IMR-90 (cell line): ENCODE results near the gene TANGO2. TPM values are rescaled to one million over a fixed set of nuclear protein-coding genes. Genes with fewer than 3 reads are reported as not detected.

ENCODE experiments used
- ATAC-seq: fragments of 200-7000 bp; cut with Tn5 transposase; 2 replicates; pipeline ENCODE4 v1.9.1; 2020; ENCODE audit warnings: low read depth, mild to moderate bottlenecking, moderate library complexity
- BruUV-seq: library from RNA; stranded (reverse); fragments of 400-500 nt; replicated peaks from 2 replicates; lab custom pipeline; 2021; lab: Mats Ljungman, UMichigan
- CTCF ChIA-PET: fragments of 300-600 bp; formaldehyde crosslinking; extraction: SDS; loops from one replicate; lab custom pipeline; 2021; ENCODE audit warnings: antibody characterized with exemption; lab: Yijun Ruan, JAX
- POLR2A ChIA-PET: fragments of 300-600 bp; sonication (Branson Sonifier 250); formaldehyde crosslinking; loops from one replicate; lab custom pipeline; 2022; ENCODE audit warnings: antibody characterized with exemption; ENCODE audit not compliant: unreplicated experiment; lab: Charles Lee
- DNase-seq: peaks from one replicate; pipeline ENCODE4 v3.0.0; 2013
- H2AFZ ChIP-seq: replicated peaks from 2 replicates; pipeline ENCODE3; 2013; ENCODE audit warnings: low read length, mild to moderate bottlenecking; ENCODE audit not compliant: poor library complexity
- H2AK5ac ChIP-seq: 2 replicates; pipeline ENCODE4 v1.6.1; 2013; ENCODE audit warnings: low read depth, low read length, inconsistent platforms
- H2AK9ac ChIP-seq: replicated peaks from 2 replicates; pipeline ENCODE3; 2013; ENCODE audit warnings: mild to moderate bottlenecking, low read depth, low read length, moderate library complexity; ENCODE audit not compliant: poor library complexity
- H2BK120ac ChIP-seq: 2 replicates; pipeline ENCODE4 v1.6.1; 2013; ENCODE audit warnings: low read depth, low read length, inconsistent platforms
- H2BK15ac ChIP-seq: 3 replicates; pipeline ENCODE4 v1.6.1; 2013; ENCODE audit warnings: low read depth, low read length, inconsistent platforms
- H2BK20ac ChIP-seq: 2 replicates; pipeline ENCODE4 v1.6.1; 2013; ENCODE audit warnings: low read depth, mild to moderate bottlenecking, inconsistent platforms, low read length, moderate library complexity
- H2BK5ac ChIP-seq: 2 replicates; pipeline ENCODE4 v1.6.1; 2013; ENCODE audit warnings: mild to moderate bottlenecking, low read depth, low read length, inconsistent platforms; ENCODE audit not compliant: poor library complexity, severe bottlenecking
- H3K14ac ChIP-seq: replicated peaks from 2 replicates; pipeline ENCODE4 v1.6.1; 2013; ENCODE audit warnings: low read depth, low read length, inconsistent platforms
- H3K18ac ChIP-seq: 2 replicates; pipeline ENCODE4 v1.6.1; 2013; ENCODE audit warnings: low read depth, low read length, control low read depth
- H3K23ac ChIP-seq: 2 replicates; pipeline ENCODE4 v1.6.1; 2013; ENCODE audit warnings: low read depth, low read length, inconsistent platforms
- H3K27ac ChIP-seq: 2 replicates; pipeline ENCODE4 v1.5.1; 2013; ENCODE audit warnings: mild to moderate bottlenecking, control low read depth, low read length; ENCODE audit not compliant: insufficient read depth
- H3K27me3 ChIP-seq: 2 replicates; pipeline ENCODE4 v1.6.1; 2013; ENCODE audit warnings: low read length; ENCODE audit not compliant: control insufficient read depth, insufficient read depth
- H3K36me3 ChIP-seq: 2 replicates; pipeline ENCODE4 v1.6.1; 2013; ENCODE audit warnings: low read length, mixed read lengths; ENCODE audit not compliant: control insufficient read depth, insufficient read depth
- H3K4ac ChIP-seq: 2 replicates; pipeline ENCODE4 v1.6.1; 2013; ENCODE audit warnings: low read depth, low read length, inconsistent platforms
- H3K4me1 ChIP-seq: 2 replicates; pipeline ENCODE4 v1.6.1; 2013; ENCODE audit warnings: low read length, mixed read lengths; ENCODE audit not compliant: control insufficient read depth, insufficient read depth
- H3K4me2 ChIP-seq: 2 replicates; pipeline ENCODE4 v1.6.1; 2013; ENCODE audit warnings: low read depth, mild to moderate bottlenecking, control low read depth, low read length, moderate library complexity
- H3K4me3 ChIP-seq: 2 replicates; pipeline ENCODE4 v1.5.1; 2013; ENCODE audit warnings: low read depth, mild to moderate bottlenecking, control low read depth, low read length, moderate library complexity; ENCODE audit not compliant: insufficient read depth
- H3K56ac ChIP-seq: 2 replicates; pipeline ENCODE4 v1.6.1; 2013; ENCODE audit warnings: low read length, inconsistent platforms; ENCODE audit not compliant: insufficient read depth; ENCODE audit errors: extremely low read depth
- H3K79me1 ChIP-seq, 2 experiments: 2 replicates each; pipeline ENCODE4 v1.6.1; 2013; ENCODE audit warnings: low read length in 2 of 2, inconsistent platforms in 1 of 2, low read depth in 1 of 2
- H3K9ac ChIP-seq: 2 replicates; pipeline ENCODE4 v1.6.1; 2013; ENCODE audit warnings: low read depth, low read length, control low read depth
- H3K9me1 ChIP-seq: 2 replicates; pipeline ENCODE4 v1.6.1; 2013; ENCODE audit warnings: low read length, inconsistent platforms; ENCODE audit not compliant: insufficient read depth
- H3K9me3 ChIP-seq: 2 replicates; pipeline ENCODE4 v1.6.1; 2013; ENCODE audit warnings: low read length; ENCODE audit not compliant: control insufficient read depth, insufficient read depth
- H4K20me1 ChIP-seq: 2 replicates; pipeline ENCODE4 v1.6.1; 2013; ENCODE audit warnings: low read length, inconsistent platforms; ENCODE audit not compliant: insufficient read depth
- H4K5ac ChIP-seq: 2 replicates; pipeline ENCODE4 v1.6.1; 2013; ENCODE audit warnings: mild to moderate bottlenecking, low read depth, low read length, control low read depth
- H4K8ac ChIP-seq, 2 experiments: 2 replicates each; pipeline ENCODE4 v1.6.1; 2013; ENCODE audit warnings: low read depth in 2 of 2, low read length in 2 of 2, control low read depth in 1 of 2, inconsistent platforms in 1 of 2
- H4K91ac ChIP-seq: 2 replicates; pipeline ENCODE4 v1.6.1; 2013; ENCODE audit warnings: low read depth, low read length, inconsistent platforms; ENCODE audit not compliant: insufficient read depth
- BHLHE40 ChIP-seq: fragments of 150-350 bp; IDR thresholded peaks from 2 replicates; pipeline ENCODE4 v1.6.1; 2016; ENCODE audit warnings: mild to moderate bottlenecking, low read depth, low read length
- CEBPB ChIP-seq: IDR thresholded peaks from 2 replicates; pipeline ENCODE4 v1.6.1; 2012; ENCODE audit warnings: low read depth, low read length, improper control_type of control experiment
- CHD1 ChIP-seq: IDR thresholded peaks from 2 replicates; pipeline ENCODE4 v1.6.1; 2012; ENCODE audit warnings: low read depth, low read length, improper control_type of control experiment
- FOS ChIP-seq: fragments of 150-350 bp; IDR thresholded peaks from 2 replicates; pipeline ENCODE4 v1.6.1; 2016; ENCODE audit warnings: low read depth, low read length
- MAFK ChIP-seq: IDR thresholded peaks from 2 replicates; pipeline ENCODE4 v1.6.1; 2012; ENCODE audit warnings: low read depth, low read length, improper control_type of control experiment
- MAZ ChIP-seq: IDR thresholded peaks from 2 replicates; pipeline ENCODE4 v1.6.1; 2012; ENCODE audit warnings: low read depth, mild to moderate bottlenecking, low read length, improper control_type of control experiment, moderate library complexity, borderline replicate concordance
- MXI1 ChIP-seq: IDR thresholded peaks from 2 replicates; pipeline ENCODE4 v1.6.1; 2012; ENCODE audit warnings: low read depth, mild to moderate bottlenecking, low read length, moderate library complexity, borderline replicate concordance
- NFE2L2 ChIP-seq: fragments of 150-350 bp; IDR thresholded peaks from 2 replicates; pipeline ENCODE4 v1.6.1; 2016; ENCODE audit warnings: low read depth, mild to moderate bottlenecking, low read length
- POLR2A ChIP-seq: IDR thresholded peaks from 2 replicates; pipeline ENCODE4 v1.6.1; 2012; ENCODE audit warnings: mild to moderate bottlenecking, low read depth, low read length
- RAD21 ChIP-seq: IDR thresholded peaks from 2 replicates; pipeline ENCODE4 v1.6.1; 2012; ENCODE audit warnings: low read length, improper control_type of control experiment
- RCOR1 ChIP-seq: IDR thresholded peaks from 2 replicates; pipeline ENCODE4 v1.6.1; 2012; ENCODE audit warnings: mild to moderate bottlenecking, low read length, improper control_type of control experiment; ENCODE audit not compliant: insufficient replicate concordance
- RFX5 ChIP-seq: IDR thresholded peaks from 2 replicates; pipeline ENCODE4 v1.8.0; 2012; ENCODE audit warnings: low read depth, mild to moderate bottlenecking, low read length, moderate library complexity
- SMC3 ChIP-seq: fragments of 150-350 bp; IDR thresholded peaks from 2 replicates; pipeline ENCODE4 v1.6.1; 2016; ENCODE audit warnings: low read depth, mild to moderate bottlenecking, antibody characterized with exemption, low read length, moderate library complexity
- WGBS, 2 experiments: methylation state at CpG; one replicate each; pipeline versions ENCODE4 v1.1.5 to v1.1.7; 2013; ENCODE audit warnings: missing lambda C conversion rate in 2 of 2; ENCODE audit not compliant: insufficient read length in 1 of 2; ENCODE audit errors: extremely low coverage in 2 of 2; 5-methylcytosine and 5-hydroxymethylcytosine counted together
- dilution Hi-C: fragments of 300-500 bp; cut with HindIII; formaldehyde crosslinking; loops from one replicate; pipeline ENCODE4 v1.14.3; 2018; ENCODE audit warnings: low sequenced_read_pairs; ENCODE audit not compliant: unreplicated experiment
- in situ Hi-C: fragments of 300-500 bp; cut with MboI; formaldehyde crosslinking; loops from 3 replicates; pipeline ENCODE4 v1.14.3; 2019; ENCODE audit warnings: low sequenced_read_pairs, inconsistent platforms, mixed read lengths
- intact Hi-C: fragments of 100-400 bp; cut with micrococcal nuclease; formaldehyde crosslinking; loops from 2 replicates; pipeline ENCODE4 v1.10.0; 2022
- polyA plus RNA-seq, 3 experiments: library from polyadenylated mRNA; depleted of rRNA; stranded (reverse); fragments of >200 nt; gene quantifications; 2 replicates each; pipeline ENCODE4 v1.2.3, GENCODE V29; 2012; ENCODE audit warnings: low replicate concordance in 1 of 3
- total RNA-seq: library from RNA; depleted of rRNA; stranded (reverse); fragments of >200 nt; gene quantifications from 2 replicates; pipeline ENCODE4 v1.2.3, GENCODE V29; 2012
- TF ChIP-seq, protein P1 (sequence below): conservative IDR thresholded peaks from 2 replicates; pipeline ENCODE4 v1.5.1; 2012; ENCODE audit warnings: mild to moderate bottlenecking, low read depth, low read length, improper control_type of control experiment
- TF ChIP-seq, protein P2 (sequence below): fragments of 150-350 bp; IDR thresholded peaks from 2 replicates; pipeline ENCODE4 v1.6.1; 2016; ENCODE audit warnings: low read depth, mild to moderate bottlenecking, low read length, moderate library complexity, borderline replicate concordance

The TANGO2 gene
- total and polyA plus RNA-seq, 2 of the 4 experiments (the other 2 are of a cell fraction): 45.1 to 75.1 TPM

DNA sequence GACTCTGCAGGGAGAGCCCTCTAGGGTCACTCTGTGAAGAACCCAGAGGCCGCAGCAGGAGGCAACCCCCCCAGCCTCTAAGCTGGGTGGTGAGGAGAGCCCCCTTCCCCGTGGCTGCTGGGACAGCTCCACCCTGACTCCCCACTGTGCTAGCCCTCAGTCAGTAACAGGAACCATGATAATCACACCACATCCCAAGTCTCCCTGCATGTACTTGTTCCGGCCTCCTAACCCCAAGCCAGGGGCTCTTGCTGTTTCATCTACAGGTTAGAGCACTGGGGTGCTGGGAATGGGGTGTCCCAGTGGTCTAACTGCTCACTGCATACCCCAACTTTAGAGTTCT, 31.2 kb upstream of the TANGO2 start (continued):
- TF ChIP-seq RFX5: no peak
- no peak for TF ChIP-seq MXI1

DNA sequence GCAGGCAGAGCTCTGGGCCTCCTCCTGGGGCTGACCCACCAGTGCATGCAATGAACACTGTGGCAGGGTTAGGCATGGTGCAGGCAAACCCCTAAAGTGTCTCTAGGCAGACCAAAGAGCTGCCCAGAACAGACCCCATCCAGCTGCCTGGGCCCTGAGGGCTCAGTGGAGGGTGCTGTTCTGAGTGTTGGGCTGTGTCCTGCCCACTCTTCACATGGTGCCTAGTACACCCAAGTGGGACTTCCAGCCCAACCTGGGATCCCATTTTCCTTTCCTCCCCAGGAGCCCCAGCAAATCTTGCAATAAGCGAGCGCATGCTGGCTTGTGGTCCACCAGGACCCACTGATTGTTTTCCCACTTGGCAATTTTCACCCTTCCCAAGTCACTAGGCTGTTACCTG, 30.7 kb upstream of the TANGO2 start:
- H3K18ac ChIP-seq: no peak overlapping the region
- no peak overlapping the region for H4K91ac ChIP-seq
- ChIA-PET CTCF (no interaction called here), POLR2A (no interaction called here)
- no TSS peak for BruUV-seq
- H2AK5ac ChIP-seq: no peak overlapping the region
- WGBS, 2 experiments: no CpG with 5 or more reads among the region's 2 CpGs
- ATAC-seq (no peak), DNase-seq (no peak)
- intact Hi-C loops (no loop called here), dilution Hi-C loops (no loop called here), in situ Hi-C loops (no loop called here)
- no peak overlapping the region for H3K4me2 ChIP-seq
- H3K56ac ChIP-seq: no peak overlapping the region
- no peaks in the 10 kb centered on the region for H3K27me3 ChIP-seq
- H3K9ac ChIP-seq: no peak overlapping the region
- no peak overlapping the region for H3K14ac ChIP-seq
- no peak overlapping the region for H3K4me3 ChIP-seq
- H2BK5ac ChIP-seq: no peak overlapping the region
- no peak overlapping the region for H4K8ac ChIP-seq
- H3K9me1 ChIP-seq: peaks cover 15% of the 10 kb centered on the region; the same call in 1 of the 2 replicates
- H3K36me3 ChIP-seq: no peaks in the 10 kb centered on the region
- peaks cover 12% of the 10 kb centered on the region for H3K4me1 ChIP-seq
- H3K9me3 ChIP-seq: no peaks in the 10 kb centered on the region
- H2BK15ac ChIP-seq: no peak overlapping the region
- H3K27ac ChIP-seq: no peak overlapping the region
- no peak overlapping the region for H2BK120ac ChIP-seq
- H4K20me1 ChIP-seq: peaks cover 10% of the 10 kb centered on the region; the same call in 1 of the 2 replicates
- H3K79me1 ChIP-seq: peaks cover 0 to 13% of the 10 kb centered on the region in 2 experiments; a peak in 2 of 4 replicates
- no peak overlapping the region for H2BK20ac ChIP-seq
- H3K23ac ChIP-seq: no peak overlapping the region
- no peak overlapping the region for H2AFZ ChIP-seq
- H2AK9ac ChIP-seq: no peak overlapping the region
- H3K4ac ChIP-seq: no peak overlapping the region
- no peak overlapping the region for H4K5ac ChIP-seq
- TF ChIP-seq SMC3 (no peak), NFE2L2 (no peak), CEBPB (no peak), MXI1 (no peak), MAZ (no peak), POLR2A (no peak), CHD1 (no peak), RFX5 (no peak), RAD21 (no peak), BHLHE40 (no peak), MAFK (no peak), RCOR1 (no peak), FOS (no peak)
- TF ChIP-seq, protein P1, sequence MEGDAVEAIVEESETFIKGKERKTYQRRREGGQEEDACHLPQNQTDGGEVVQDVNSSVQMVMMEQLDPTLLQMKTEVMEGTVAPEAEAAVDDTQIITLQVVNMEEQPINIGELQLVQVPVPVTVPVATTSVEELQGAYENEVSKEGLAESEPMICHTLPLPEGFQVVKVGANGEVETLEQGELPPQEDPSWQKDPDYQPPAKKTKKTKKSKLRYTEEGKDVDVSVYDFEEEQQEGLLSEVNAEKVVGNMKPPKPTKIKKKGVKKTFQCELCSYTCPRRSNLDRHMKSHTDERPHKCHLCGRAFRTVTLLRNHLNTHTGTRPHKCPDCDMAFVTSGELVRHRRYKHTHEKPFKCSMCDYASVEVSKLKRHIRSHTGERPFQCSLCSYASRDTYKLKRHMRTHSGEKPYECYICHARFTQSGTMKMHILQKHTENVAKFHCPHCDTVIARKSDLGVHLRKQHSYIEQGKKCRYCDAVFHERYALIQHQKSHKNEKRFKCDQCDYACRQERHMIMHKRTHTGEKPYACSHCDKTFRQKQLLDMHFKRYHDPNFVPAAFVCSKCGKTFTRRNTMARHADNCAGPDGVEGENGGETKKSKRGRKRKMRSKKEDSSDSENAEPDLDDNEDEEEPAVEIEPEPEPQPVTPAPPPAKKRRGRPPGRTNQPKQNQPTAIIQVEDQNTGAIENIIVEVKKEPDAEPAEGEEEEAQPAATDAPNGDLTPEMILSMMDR: no peak
- TF ChIP-seq, protein P2, sequence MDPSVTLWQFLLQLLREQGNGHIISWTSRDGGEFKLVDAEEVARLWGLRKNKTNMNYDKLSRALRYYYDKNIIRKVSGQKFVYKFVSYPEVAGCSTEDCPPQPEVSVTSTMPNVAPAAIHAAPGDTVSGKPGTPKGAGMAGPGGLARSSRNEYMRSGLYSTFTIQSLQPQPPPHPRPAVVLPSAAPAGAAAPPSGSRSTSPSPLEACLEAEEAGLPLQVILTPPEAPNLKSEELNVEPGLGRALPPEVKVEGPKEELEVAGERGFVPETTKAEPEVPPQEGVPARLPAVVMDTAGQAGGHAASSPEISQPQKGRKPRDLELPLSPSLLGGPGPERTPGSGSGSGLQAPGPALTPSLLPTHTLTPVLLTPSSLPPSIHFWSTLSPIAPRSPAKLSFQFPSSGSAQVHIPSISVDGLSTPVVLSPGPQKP: no peak
